Esophagus squamous epithelium (tissue), 5 donors: ENCODE results near the gene RPS24. TPM values are rescaled to one million over a fixed set of nuclear protein-coding genes. Genes with fewer than 3 reads are reported as not detected.

Experiments
- DNase-seq: peaks from one replicate; lab custom pipeline; 2025; lab: John Stamatoyannopoulos, UW
- H3K27ac ChIP-seq, 4 donors: fragments of 200-600 bp; sonication (generic); one replicate each; pipeline ENCODE4 v1.5.1; 2016 to 2019; ENCODE audit warnings: mild to moderate bottlenecking in 1 of 4
- H3K27me3 ChIP-seq, 4 donors: fragments of 200-600 bp; sonication (generic); 1 replicate in 3 of 4; 2 replicates in 1 of 4; pipeline versions ENCODE4 v1.5.1 to v1.6.0; 2017 to 2021; ENCODE audit warnings: antibody characterized with exemption in 1 of 4
- H3K36me3 ChIP-seq, 3 donors: fragments of 200-600 bp; sonication (generic); one replicate each; pipeline ENCODE4 v1.5.1; 2016 to 2019
- H3K4me1 ChIP-seq, 3 donors: fragments of 200-600 bp; sonication (generic); one replicate each; pipeline ENCODE4 v1.5.1; 2017 to 2019
- H3K4me3 ChIP-seq, 4 donors: fragments of 200-600 bp; sonication (generic); 1 replicate in 3 of 4; 2 replicates in 1 of 4; pipeline ENCODE4 v1.5.1; 2016 to 2019; ENCODE audit warnings: mild to moderate bottlenecking in 2 of 4, moderate library complexity in 1 of 4
- H3K9me3 ChIP-seq, 3 donors: fragments of 200-600 bp; sonication (generic); one replicate each; pipeline ENCODE4 v1.5.1; 2016 to 2019
- CTCF ChIP-seq, 6 experiments: fragments of 450-650 bp in 4 of 6; fragments of 200-600 bp in 2 of 6; sonication (generic) in 2 of 6; IDR thresholded peaks; one replicate each; pipeline ENCODE4 v1.5.1; 2016 to 2019; ENCODE audit warnings: antibody characterized with exemption in 6 of 6, mild to moderate bottlenecking in 4 of 6, moderate library complexity in 4 of 6
- POLR2A ChIP-seq, 4 donors: fragments of 450-650 bp; IDR thresholded peaks; one replicate each; pipeline ENCODE4 v1.6.1; 2017; ENCODE audit warnings: antibody characterized with exemption in 4 of 4, mild to moderate bottlenecking in 4 of 4, moderate library complexity in 3 of 4
- WGBS, 2 donors: methylation state at CpG; one replicate each; pipeline ENCODE4 v1.1.5; 2018; 5-methylcytosine and 5-hydroxymethylcytosine counted together
- intact Hi-C: fragments of 100-400 bp; cut with DNase I; formaldehyde crosslinking; loops from one replicate; pipeline ENCODE4 v1.15.0; 2022
- total RNA-seq, 4 donors: library from RNA; depleted of rRNA; stranded (reverse); fragments of >200 nt; gene quantifications; one replicate each; pipeline ENCODE4 v1.1.0, GENCODE V29; 2016
- donor health status: DM: yes; HTN: yes; CAD: no.

The RPS24 gene
- total RNA-seq, 4 donors from 2014 or later = 1,266 to 3,992 (median 2,440) TPM

DNA sequence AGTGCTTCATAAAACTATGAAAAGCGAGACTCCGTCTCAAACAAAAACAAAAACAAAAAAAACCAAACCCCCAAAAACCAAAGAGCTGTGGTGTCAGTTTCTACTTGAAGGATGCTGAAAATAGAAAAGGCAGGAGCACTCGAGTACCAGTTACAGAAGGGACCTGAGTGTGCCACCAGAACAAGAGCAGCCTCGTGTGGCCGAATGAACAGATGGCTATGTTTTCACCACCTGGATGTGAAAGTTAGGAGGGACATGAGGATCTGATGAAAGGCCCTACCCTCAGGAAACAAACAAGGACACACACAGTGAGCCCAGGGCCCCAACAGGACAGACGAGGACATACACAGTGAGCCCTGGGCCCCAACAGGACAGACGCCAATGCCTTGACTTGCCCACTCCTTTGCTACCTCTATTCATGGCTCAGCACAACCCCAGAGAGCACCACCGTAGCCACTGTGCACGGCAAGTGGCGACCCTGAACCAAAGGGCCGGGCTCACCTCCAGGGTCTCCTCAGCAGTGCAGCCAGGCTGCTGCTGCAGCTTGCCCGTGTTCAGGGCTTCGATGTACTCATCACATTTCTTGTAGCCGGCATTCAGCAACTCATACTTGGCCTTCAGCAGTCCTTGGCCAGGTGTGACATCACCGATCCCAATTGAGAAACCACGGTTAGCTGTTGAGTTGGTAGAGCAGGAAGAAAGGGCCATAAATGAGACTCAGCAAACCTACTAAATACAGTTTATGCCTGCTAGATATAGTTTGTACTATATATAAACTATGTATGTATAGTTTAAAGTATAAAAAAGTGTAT, 29.2 kb upstream of the RPS24 start:
- TF ChIP-seq POLR2A (IDR thresholded peaks at IDR 0.05) (no peak), CTCF (IDR thresholded peaks at IDR 0.05) (no peak)
- Histone ChIP-seq H3K9me3 (no peaks in the 10 kb centered on the region), H3K4me3 (no peak overlapping the region), H3K4me1 (no peaks in the 10 kb centered on the region), H3K36me3 (peaks cover 17 to 100% (median 57%) of the 10 kb centered on the region in 3 donors), H3K27ac (no peak overlapping the region), H3K27me3 (no peaks in the 10 kb centered on the region)
- intact Hi-C loops = no loop called here
- no peak for DNase-seq
- WGBS, 2 donors = 83 to 89% methylated on average over 10 to 12 of the region's 16 CpGs

GRCh38 chr10:78007172-78007571, 26.5 kb upstream of the RPS24 start:
- no peak for DNase-seq
- Histone ChIP-seq H3K27me3 (no peaks in the 10 kb centered on the region), H3K36me3 (peaks cover 29 to 100% (median 38%) of the 10 kb centered on the region in 3 donors), H3K4me1 (no peaks in the 10 kb centered on the region), H3K4me3 (no peak overlapping the region), H3K27ac (no peak overlapping the region), H3K9me3 (no peaks in the 10 kb centered on the region)
- TF ChIP-seq CTCF (IDR thresholded peaks at IDR 0.05) (no peak), POLR2A (IDR thresholded peaks at IDR 0.05) (no peak)
- intact Hi-C loops = no loop called here
- WGBS, 2 donors = 60 to 71% methylated on average over 1 of the region's 1 CpG

DNA sequence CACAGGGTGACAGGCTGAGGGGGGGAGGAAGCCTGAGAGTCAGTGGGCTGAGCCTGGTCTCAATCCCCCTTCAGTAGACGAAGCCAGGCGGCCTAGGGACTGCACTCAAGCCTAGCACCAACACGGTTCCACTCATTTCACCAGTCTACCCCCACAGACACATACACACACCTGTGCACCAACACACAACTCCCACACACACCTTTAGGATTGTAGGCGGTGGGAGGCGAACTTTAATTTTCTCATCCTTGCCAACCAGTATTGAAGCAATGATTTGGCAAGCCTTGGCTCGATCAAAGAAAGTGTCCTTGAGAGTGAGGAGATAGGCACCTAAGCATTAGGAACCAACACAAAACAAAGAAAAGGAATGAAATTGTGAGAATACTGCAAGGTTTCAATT, 24.0 kb upstream of the RPS24 start:
- Histone ChIP-seq H3K9me3 (no peaks in the 10 kb centered on the region), H3K27ac (no peak overlapping the region), H3K4me1 (no peaks in the 10 kb centered on the region), H3K4me3 (no peak overlapping the region), H3K36me3 (peaks cover 21 to 100% (median 31%) of the 10 kb centered on the region in 3 donors), H3K27me3 (no peaks in the 10 kb centered on the region)
- TF ChIP-seq CTCF (IDR thresholded peaks at IDR 0.05) = no peak
- no peak for TF ChIP-seq POLR2A (IDR thresholded peaks at IDR 0.05)
- intact Hi-C loops = no loop called here
- 88 to 91% methylated on average over 3 to 6 of the region's 6 CpGs for WGBS, 2 donors
- DNase-seq = no peak

DNA sequence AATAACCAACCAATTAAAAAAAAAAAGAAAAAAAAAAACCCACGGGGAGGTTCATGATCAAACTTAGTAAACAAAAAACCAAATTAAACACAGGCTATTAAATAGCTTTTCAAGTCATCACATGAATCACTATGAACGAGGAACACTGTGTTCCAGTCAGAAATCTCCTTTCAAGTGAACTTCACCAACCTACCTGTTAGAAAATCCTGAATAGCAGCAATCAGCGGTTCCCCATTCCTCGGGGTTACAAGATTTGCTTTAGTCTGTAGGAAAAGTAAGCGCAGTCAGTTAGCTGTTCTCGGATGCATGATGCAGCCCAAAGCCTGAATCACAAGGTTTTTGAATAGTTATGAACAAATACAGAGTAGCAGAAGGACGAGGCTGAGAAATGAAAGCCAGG, 23.4 kb upstream of the RPS24 start:
- Histone ChIP-seq H3K9me3 (no peaks in the 10 kb centered on the region), H3K27me3 (no peaks in the 10 kb centered on the region), H3K27ac (no peak overlapping the region), H3K4me3 (no peak overlapping the region), H3K4me1 (no peaks in the 10 kb centered on the region), H3K36me3 (peaks cover 20 to 100% (median 25%) of the 10 kb centered on the region in 3 donors)
- TF ChIP-seq CTCF (IDR thresholded peaks at IDR 0.05) (no peak), POLR2A (IDR thresholded peaks at IDR 0.05) (no peak)
- no peak for DNase-seq
- WGBS, 2 donors = 73 to 79% methylated on average over 7 of the region's 7 CpGs
- intact Hi-C loops = no loop called here

- intact Hi-C loops = no loop called here
- TF ChIP-seq CTCF (IDR thresholded peaks at IDR 0.05) (no peak), POLR2A (IDR thresholded peaks at IDR 0.05) (no peak)
- H3K36me3 ChIP-seq = peaks cover 16 to 100% (median 21%) of the 10 kb centered on the region in 3 donors
These were observed 22.6 kb upstream of the RPS24 start for GRCh38 chr10:78011065-78011464.

More at GRCh38 chr10:78011065-78011464, 22.6 kb upstream of the RPS24 start:
- no peak for DNase-seq
- Histone ChIP-seq H3K27me3 (no peaks in the 10 kb centered on the region), H3K9me3 (no peaks in the 10 kb centered on the region), H3K27ac (no peak overlapping the region), H3K4me3 (no peak overlapping the region), H3K4me1 (no peaks in the 10 kb centered on the region)
- 79 to 88% methylated on average over 4 of the region's 4 CpGs for WGBS, 2 donors
